Immature natural killer cell (primary cell): Measurements from ENCODE around the gene TLX1. TPM values are rescaled to one million over a fixed set of nuclear protein-coding genes. Genes with fewer than 3 reads are reported as not detected.

Experiments
- polyA plus RNA-seq, 3 donors: library from polyadenylated mRNA; unstranded; fragments of 300-500 nt; fragmentation: Illumina TruSeq; gene quantifications; one replicate each; pipeline ENCODE4 v1.2.3, GENCODE V29; 2021

Gene TLX1
- polyA plus RNA-seq, 3 donors from 2014 or later, result not detected

Other genes with a start within 250 kb of the TLX1 start
- gene SLF2, start 218.3 kb upstream of the TLX1 start, polyA plus RNA-seq, result 10 to 100 TPM in 1 of 3 donors, 1 to 10 TPM in 2; 6.1 to 21.3 (median 8.9) TPM
- gene SEMA4G, start 161.8 kb upstream of the TLX1 start, polyA plus RNA-seq, result under 1 TPM in 1 of 3 donors, not detected in 2; 0.35 TPM
- 100 to 1,000 TPM; 117 to 163 (median 129) TPM for gene MRPL43, start 143.8 kb upstream of the TLX1 start, polyA plus RNA-seq
- gene TWNK, start 143.8 kb upstream of the TLX1 start, polyA plus RNA-seq, result 1 to 10 TPM in 1 of 3 donors, under 1 TPM in 1, not detected in 1; 0.76 to 5.7 TPM
- 10 to 100 TPM in 1 of 3 donors, 1 to 10 TPM in 2; 5.8 to 13.1 (median 7.1) TPM for gene LZTS2, start 131.5 kb upstream of the TLX1 start, polyA plus RNA-seq
- gene PDZD7, start 100.2 kb upstream of the TLX1 start, polyA plus RNA-seq, result 1 to 10 TPM in 1 of 3 donors, under 1 TPM in 1, not detected in 1; 0.28 to 1.1 TPM
- gene SFXN3, start 100.1 kb upstream of the TLX1 start, polyA plus RNA-seq, result 10 to 100 TPM; 18.2 to 23.0 (median 22.0) TPM
- not detected for gene KAZALD1, start 69.3 kb upstream of the TLX1 start, polyA plus RNA-seq
- gene LBX1, start 98.2 kb downstream of the TLX1 start, polyA plus RNA-seq, result not detected
- 1 to 10 TPM; 3.7 to 9.0 (median 7.4) TPM for gene BTRC, start 222.9 kb downstream of the TLX1 start, polyA plus RNA-seq